ENCODE measurements around the gene MRM3. TPM values are rescaled to one million over a fixed set of nuclear protein-coding genes. Genes with fewer than 3 reads are reported as not detected.

The MRM3 gene
- total and polyA plus RNA-seq, 2 experiments from 2014 or later, result 17.7 to 23.4 TPM

DNA sequence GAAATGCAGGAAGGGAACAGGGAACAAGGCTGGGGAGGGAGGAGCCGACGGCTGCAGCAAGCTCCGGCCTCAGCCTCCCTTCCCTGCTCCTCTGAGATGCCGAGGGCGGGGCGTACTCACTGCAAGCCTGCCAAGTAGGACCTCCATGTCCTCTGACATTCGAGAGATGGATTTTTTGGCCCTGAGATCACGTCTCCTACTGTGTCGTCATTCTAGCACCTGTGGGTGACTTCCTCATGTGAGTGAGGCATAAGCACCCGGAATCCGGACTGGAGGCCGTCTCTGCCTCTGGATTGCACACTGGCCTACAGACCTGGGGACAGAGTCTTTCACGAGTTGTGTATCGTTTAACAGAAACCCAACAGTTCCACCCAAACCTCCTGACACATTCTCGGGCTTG lies 14.5 kb downstream of the MRM3 start:
- H4K20me1 ChIP-seq (replicated peaks; ENCODE audit: insufficient read depth), result peaks cover 5% of the 10 kb centered on the region
- Mint-ChIP-seq H3K27ac (no peak overlapping the region), H3K9me3 (no peaks in the 10 kb centered on the region; the same call in 2 of the 3 replicates), H3K27me3 (ENCODE audit: insufficient read depth, low read depth, poor library complexity) (peaks cover 24% of the 10 kb centered on the region), H3K4me1 (peaks cover 12% of the 10 kb centered on the region), H3K4me3 (no peak overlapping the region), H3K36me3 (ENCODE audit: low read depth) (peaks cover 25% of the 10 kb centered on the region)
- no peaks in the 10 kb centered on the region for H3K79me2 ChIP-seq (replicated peaks; ENCODE audit: insufficient read depth)
- H3K4me2 ChIP-seq, result no peak overlapping the region
- H3K27me3 ChIP-seq (ENCODE audit: insufficient read depth), result no peaks in the 10 kb centered on the region
- no peaks in the 10 kb centered on the region for H3K9me2 ChIP-seq (ENCODE audit: insufficient read depth)
- no peak overlapping the region for H2AFZ ChIP-seq
- no peak overlapping the region for H3K27ac ChIP-seq (ENCODE audit: low read depth)
- no peak for TF ChIP-seq EZH2phosphoT487 (IDR thresholded peaks at IDR 0.05; ENCODE audit: unreplicated experiment)
- TF ChIP-seq, protein P1, sequence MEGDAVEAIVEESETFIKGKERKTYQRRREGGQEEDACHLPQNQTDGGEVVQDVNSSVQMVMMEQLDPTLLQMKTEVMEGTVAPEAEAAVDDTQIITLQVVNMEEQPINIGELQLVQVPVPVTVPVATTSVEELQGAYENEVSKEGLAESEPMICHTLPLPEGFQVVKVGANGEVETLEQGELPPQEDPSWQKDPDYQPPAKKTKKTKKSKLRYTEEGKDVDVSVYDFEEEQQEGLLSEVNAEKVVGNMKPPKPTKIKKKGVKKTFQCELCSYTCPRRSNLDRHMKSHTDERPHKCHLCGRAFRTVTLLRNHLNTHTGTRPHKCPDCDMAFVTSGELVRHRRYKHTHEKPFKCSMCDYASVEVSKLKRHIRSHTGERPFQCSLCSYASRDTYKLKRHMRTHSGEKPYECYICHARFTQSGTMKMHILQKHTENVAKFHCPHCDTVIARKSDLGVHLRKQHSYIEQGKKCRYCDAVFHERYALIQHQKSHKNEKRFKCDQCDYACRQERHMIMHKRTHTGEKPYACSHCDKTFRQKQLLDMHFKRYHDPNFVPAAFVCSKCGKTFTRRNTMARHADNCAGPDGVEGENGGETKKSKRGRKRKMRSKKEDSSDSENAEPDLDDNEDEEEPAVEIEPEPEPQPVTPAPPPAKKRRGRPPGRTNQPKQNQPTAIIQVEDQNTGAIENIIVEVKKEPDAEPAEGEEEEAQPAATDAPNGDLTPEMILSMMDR (conservative IDR thresholded peaks at IDR 0.05; ENCODE audit: low read depth in 2 of 2), result no peak
- DNase-seq (ENCODE audit: low spot score) (no peak), ATAC-seq (no peak)
- H3K4me3 ChIP-seq, result no peak overlapping the region
- peaks cover 11% of the 10 kb centered on the region for H3F3A ChIP-seq (replicated peaks; ENCODE audit: low read depth)
- no peaks in the 10 kb centered on the region for H3K4me1 ChIP-seq (ENCODE audit: insufficient read depth)
- H3K36me3 ChIP-seq (ENCODE audit: insufficient read depth), result no peaks in the 10 kb centered on the region; the same call in 1 of the 2 replicates

- Histone ChIP-seq H3F3A (replicated peaks; ENCODE audit: low read depth) (0 out of 2 replicates have a peak, but pooled peaks cover 4% of the 10 kb centered on the region), H3K27me3 (ENCODE audit: insufficient read depth) (no peaks in the 10 kb centered on the region), H3K4me1 (ENCODE audit: insufficient read depth) (no peaks in the 10 kb centered on the region), H3K4me3 (no peak overlapping the region), H3K4me2 (no peak overlapping the region), H3K9me2 (ENCODE audit: insufficient read depth) (no peaks in the 10 kb centered on the region), H3K36me3 (ENCODE audit: insufficient read depth) (no peaks in the 10 kb centered on the region; the same call in 1 of the 2 replicates), H3K79me2 (replicated peaks; ENCODE audit: insufficient read depth) (no peaks in the 10 kb centered on the region), H2AFZ (no peak overlapping the region), H4K20me1 (replicated peaks; ENCODE audit: insufficient read depth) (peaks cover 4% of the 10 kb centered on the region), H3K27ac (ENCODE audit: low read depth) (no peak overlapping the region)
- Mint-ChIP-seq H3K27ac (no peak overlapping the region), H3K4me3 (no peak overlapping the region), H3K4me1 (peaks cover 12% of the 10 kb centered on the region), H3K36me3 (ENCODE audit: low read depth) (peaks cover 18% of the 10 kb centered on the region), H3K9me3 (no peaks in the 10 kb centered on the region; the same call in 2 of the 3 replicates), H3K27me3 (ENCODE audit: insufficient read depth, low read depth, poor library complexity) (peaks cover 26% of the 10 kb centered on the region)
- DNase-seq (ENCODE audit: low spot score), result no peak
- no peak for ATAC-seq
- no peak for TF ChIP-seq CREB1 (CRISPR knock-in tag; IDR thresholded peaks at IDR 0.05; ENCODE audit: low read depth)
- TF ChIP-seq EZH2 (IDR thresholded peaks at IDR 0.05; ENCODE audit: low read depth, unreplicated experiment), result no peak
- TF ChIP-seq, protein P1 (conservative IDR thresholded peaks at IDR 0.05; ENCODE audit: low read depth in 2 of 2), result no peak
- no peak for TF ChIP-seq ZNF114 (CRISPR knock-in tag; IDR thresholded peaks at IDR 0.05)
- TF ChIP-seq JUNB (IDR thresholded peaks at IDR 0.05; ENCODE audit: unreplicated experiment), result no peak
- TF ChIP-seq ZNF331 (CRISPR knock-in tag; IDR thresholded peaks at IDR 0.05; ENCODE audit: low read depth), result no peak
- TF ChIP-seq EZH2phosphoT487 (IDR thresholded peaks at IDR 0.05; ENCODE audit: unreplicated experiment), result no peak
- TF ChIP-seq POLR2AphosphoS5 (IDR thresholded peaks at IDR 0.05; ENCODE audit: low read depth), result no peak
- TF ChIP-seq, protein P2, sequence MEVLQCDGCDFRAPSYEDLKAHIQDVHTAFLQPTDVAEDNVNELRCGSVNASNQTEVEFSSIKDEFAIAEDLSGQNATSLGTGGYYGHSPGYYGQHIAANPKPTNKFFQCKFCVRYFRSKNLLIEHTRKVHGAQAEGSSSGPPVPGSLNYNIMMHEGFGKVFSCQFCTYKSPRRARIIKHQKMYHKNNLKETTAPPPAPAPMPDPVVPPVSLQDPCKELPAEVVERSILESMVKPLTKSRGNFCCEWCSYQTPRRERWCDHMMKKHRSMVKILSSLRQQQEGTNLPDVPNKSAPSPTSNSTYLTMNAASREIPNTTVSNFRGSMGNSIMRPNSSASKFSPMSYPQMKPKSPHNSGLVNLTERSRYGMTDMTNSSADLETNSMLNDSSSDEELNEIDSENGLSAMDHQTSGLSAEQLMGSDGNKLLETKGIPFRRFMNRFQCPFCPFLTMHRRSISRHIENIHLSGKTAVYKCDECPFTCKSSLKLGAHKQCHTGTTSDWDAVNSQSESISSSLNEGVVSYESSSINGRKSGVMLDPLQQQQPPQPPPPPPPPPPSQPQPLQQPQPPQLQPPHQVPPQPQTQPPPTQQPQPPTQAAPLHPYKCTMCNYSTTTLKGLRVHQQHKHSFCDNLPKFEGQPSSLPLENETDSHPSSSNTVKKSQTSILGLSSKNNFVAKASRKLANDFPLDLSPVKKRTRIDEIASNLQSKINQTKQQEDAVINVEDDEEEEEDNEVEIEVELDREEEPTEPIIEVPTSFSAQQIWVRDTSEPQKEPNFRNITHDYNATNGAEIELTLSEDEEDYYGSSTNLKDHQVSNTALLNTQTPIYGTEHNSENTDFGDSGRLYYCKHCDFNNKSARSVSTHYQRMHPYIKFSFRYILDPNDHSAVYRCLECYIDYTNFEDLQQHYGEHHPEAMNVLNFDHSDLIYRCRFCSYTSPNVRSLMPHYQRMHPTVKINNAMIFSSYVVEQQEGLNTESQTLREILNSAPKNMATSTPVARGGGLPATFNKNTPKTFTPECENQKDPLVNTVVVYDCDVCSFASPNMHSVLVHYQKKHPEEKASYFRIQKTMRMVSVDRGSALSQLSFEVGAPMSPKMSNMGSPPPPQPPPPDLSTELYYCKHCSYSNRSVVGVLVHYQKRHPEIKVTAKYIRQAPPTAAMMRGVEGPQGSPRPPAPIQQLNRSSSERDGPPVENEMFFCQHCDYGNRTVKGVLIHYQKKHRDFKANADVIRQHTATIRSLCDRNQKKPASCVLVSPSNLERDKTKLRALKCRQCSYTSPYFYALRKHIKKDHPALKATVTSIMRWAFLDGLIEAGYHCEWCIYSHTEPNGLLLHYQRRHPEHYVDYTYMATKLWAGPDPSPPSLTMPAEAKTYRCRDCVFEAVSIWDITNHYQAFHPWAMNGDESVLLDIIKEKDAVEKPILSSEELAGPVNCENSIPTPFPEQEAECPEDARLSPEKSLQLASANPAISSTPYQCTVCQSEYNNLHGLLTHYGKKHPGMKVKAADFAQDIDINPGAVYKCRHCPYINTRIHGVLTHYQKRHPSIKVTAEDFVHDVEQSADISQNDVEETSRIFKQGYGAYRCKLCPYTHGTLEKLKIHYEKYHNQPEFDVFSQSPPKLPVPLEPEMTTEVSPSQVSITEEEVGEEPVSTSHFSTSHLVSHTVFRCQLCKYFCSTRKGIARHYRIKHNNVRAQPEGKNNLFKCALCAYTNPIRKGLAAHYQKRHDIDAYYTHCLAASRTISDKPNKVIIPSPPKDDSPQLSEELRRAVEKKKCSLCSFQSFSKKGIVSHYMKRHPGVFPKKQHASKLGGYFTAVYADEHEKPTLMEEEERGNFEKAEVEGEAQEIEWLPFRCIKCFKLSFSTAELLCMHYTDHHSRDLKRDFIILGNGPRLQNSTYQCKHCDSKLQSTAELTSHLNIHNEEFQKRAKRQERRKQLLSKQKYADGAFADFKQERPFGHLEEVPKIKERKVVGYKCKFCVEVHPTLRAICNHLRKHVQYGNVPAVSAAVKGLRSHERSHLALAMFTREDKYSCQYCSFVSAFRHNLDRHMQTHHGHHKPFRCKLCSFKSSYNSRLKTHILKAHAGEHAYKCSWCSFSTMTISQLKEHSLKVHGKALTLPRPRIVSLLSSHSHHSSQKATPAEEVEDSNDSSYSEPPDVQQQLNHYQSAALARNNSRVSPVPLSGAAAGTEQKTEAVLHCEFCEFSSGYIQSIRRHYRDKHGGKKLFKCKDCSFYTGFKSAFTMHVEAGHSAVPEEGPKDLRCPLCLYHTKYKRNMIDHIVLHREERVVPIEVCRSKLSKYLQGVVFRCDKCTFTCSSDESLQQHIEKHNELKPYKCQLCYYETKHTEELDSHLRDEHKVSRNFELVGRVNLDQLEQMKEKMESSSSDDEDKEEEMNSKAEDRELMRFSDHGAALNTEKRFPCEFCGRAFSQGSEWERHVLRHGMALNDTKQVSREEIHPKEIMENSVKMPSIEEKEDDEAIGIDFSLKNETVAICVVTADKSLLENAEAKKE (CRISPR knock-in tag; IDR thresholded peaks at IDR 0.05), result no peak
These were observed 15.2 kb downstream of the MRM3 start for GRCh38 chr17:797236-797840.
